Fibroblast of lung (primary cell): Measurements from ENCODE around the gene EML4. TPM values are rescaled to one million over a fixed set of nuclear protein-coding genes. Genes with fewer than 3 reads are reported as not detected.

Experiments
- DNase-seq, 2 donors: peaks; one replicate each; pipeline versions ENCODE4 v3.0.0 to v3.0.0-alpha.2; 2010; ENCODE audit warnings: low read depth in 2 of 2
- H2AFZ ChIP-seq: 2 replicates; pipeline ENCODE4 v1.5.1; 2012; ENCODE audit warnings: low read length, control low read depth, inconsistent platforms
- H3K27ac ChIP-seq: 2 replicates; pipeline ENCODE4 v1.5.1; 2011; ENCODE audit warnings: low read length, control low read depth; ENCODE audit not compliant: insufficient read depth
- H3K27me3 ChIP-seq: 2 replicates; pipeline ENCODE4 v1.5.1; 2011; ENCODE audit warnings: mild to moderate bottlenecking, low read length; ENCODE audit not compliant: control insufficient read depth, insufficient read depth
- H3K36me3 ChIP-seq: 2 replicates; pipeline ENCODE4 v1.5.1; 2011; ENCODE audit warnings: low read length; ENCODE audit not compliant: control insufficient read depth, insufficient read depth
- H3K4me1 ChIP-seq: 2 replicates; pipeline ENCODE4 v1.5.1; 2011; ENCODE audit warnings: low read length; ENCODE audit not compliant: control insufficient read depth, insufficient read depth; ENCODE audit errors: extremely low read depth
- H3K4me2 ChIP-seq: 2 replicates; pipeline ENCODE4 v1.5.1; 2011; ENCODE audit warnings: low read length, control low read depth; ENCODE audit not compliant: insufficient read depth; ENCODE audit errors: extremely low read depth
- H3K4me3 ChIP-seq, 4 experiments: fragments of 200-600 bp in 1 of 4; sonication (generic) in 1 of 4; replicated peaks in 1 of 4; 2 replicates each; pipeline ENCODE4 v1.5.1; 2011 to 2016; ENCODE audit warnings: low read length in 4 of 4, low read depth in 3 of 4, mild to moderate bottlenecking in 3 of 4, control low read depth in 2 of 4, inconsistent platforms in 1 of 4, mixed read lengths in 1 of 4; ENCODE audit not compliant: insufficient read depth in 1 of 4; ENCODE audit errors: control extremely low read depth in 1 of 4
- H3K79me2 ChIP-seq: 2 replicates; pipeline ENCODE4 v1.5.1; 2012; ENCODE audit warnings: mild to moderate bottlenecking, low read length, inconsistent platforms; ENCODE audit not compliant: control insufficient read depth, insufficient read depth
- H3K9ac ChIP-seq: 2 replicates; pipeline ENCODE4 v1.5.1; 2011; ENCODE audit warnings: mild to moderate bottlenecking, low read length, control low read depth; ENCODE audit not compliant: insufficient read depth
- H3K9me3 ChIP-seq: 2 replicates; pipeline ENCODE4 v1.5.1; 2012; ENCODE audit warnings: low read depth, low read length; ENCODE audit not compliant: control insufficient read depth, insufficient read depth
- H4K20me1 ChIP-seq: 2 replicates; pipeline ENCODE4 v1.5.1; 2011; ENCODE audit warnings: low read length; ENCODE audit not compliant: control insufficient read depth, insufficient read depth; ENCODE audit errors: extremely low read depth
- EZH2 ChIP-seq: IDR thresholded peaks from 2 replicates; pipeline ENCODE4 v1.5.1; 2012; ENCODE audit warnings: low read length, control low read depth, mild to moderate bottlenecking; ENCODE audit errors: missing control alignments
- polyA plus RNA-seq, 2 donors: library from polyadenylated mRNA; depleted of rRNA in 1 of 2; stranded (reverse) in 1 of 2; unstranded in 1 of 2; fragments of >200 nt; gene quantifications; 2 replicates each; pipeline ENCODE4 v1.2.1, GENCODE V29; 2011 to 2012; ENCODE audit warnings: missing spikeins in 1 of 2
- total RNA-seq: library from RNA; depleted of rRNA; stranded (reverse); fragments of >200 nt; gene quantifications from 2 replicates; pipeline ENCODE4 v1.2.1, GENCODE V29; 2014
- TF ChIP-seq, protein P1 (sequence below), 2 donors: IDR thresholded peaks in 1 of 2; conservative IDR thresholded peaks in 1 of 2; 1 replicate in 1 of 2; 2 replicates in 1 of 2; pipeline ENCODE4 v1.5.1; 2011 to 2012; ENCODE audit warnings: low read length in 2 of 2, control low read depth in 1 of 2, inconsistent platforms in 1 of 2, low read depth in 1 of 2, mild to moderate bottlenecking in 1 of 2

EML4 gene
- total and polyA plus RNA-seq, 2 donors (not counting 1 experiment from before 2014, with no cell fraction given): 49.5 to 62.7 TPM

- no peak overlapping the region for H3K9ac ChIP-seq
- H3K79me2 ChIP-seq: no peaks in the 10 kb centered on the region
- H3K27ac ChIP-seq: no peak overlapping the region
- DNase-seq: peak; percentile 13 to 17
- H2AFZ ChIP-seq: no peak overlapping the region
- no peak overlapping the region for H3K4me3 ChIP-seq
- TF ChIP-seq, protein P1, sequence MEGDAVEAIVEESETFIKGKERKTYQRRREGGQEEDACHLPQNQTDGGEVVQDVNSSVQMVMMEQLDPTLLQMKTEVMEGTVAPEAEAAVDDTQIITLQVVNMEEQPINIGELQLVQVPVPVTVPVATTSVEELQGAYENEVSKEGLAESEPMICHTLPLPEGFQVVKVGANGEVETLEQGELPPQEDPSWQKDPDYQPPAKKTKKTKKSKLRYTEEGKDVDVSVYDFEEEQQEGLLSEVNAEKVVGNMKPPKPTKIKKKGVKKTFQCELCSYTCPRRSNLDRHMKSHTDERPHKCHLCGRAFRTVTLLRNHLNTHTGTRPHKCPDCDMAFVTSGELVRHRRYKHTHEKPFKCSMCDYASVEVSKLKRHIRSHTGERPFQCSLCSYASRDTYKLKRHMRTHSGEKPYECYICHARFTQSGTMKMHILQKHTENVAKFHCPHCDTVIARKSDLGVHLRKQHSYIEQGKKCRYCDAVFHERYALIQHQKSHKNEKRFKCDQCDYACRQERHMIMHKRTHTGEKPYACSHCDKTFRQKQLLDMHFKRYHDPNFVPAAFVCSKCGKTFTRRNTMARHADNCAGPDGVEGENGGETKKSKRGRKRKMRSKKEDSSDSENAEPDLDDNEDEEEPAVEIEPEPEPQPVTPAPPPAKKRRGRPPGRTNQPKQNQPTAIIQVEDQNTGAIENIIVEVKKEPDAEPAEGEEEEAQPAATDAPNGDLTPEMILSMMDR (conservative IDR thresholded peaks at IDR 0.05 in 1 of 2, IDR thresholded peaks at IDR 0.05 in 1 of 2; ENCODE audit: low read depth in 1 of 2, low read length in 2 of 2): no peak
- no peak for TF ChIP-seq EZH2
- no peaks in the 10 kb centered on the region for H4K20me1 ChIP-seq
- H3K4me2 ChIP-seq: no peak overlapping the region
- peaks cover 8% of the 10 kb centered on the region for H3K27me3 ChIP-seq
- no peaks in the 10 kb centered on the region for H3K9me3 ChIP-seq
- no peaks in the 10 kb centered on the region for H3K4me1 ChIP-seq
- H3K36me3 ChIP-seq: no peaks in the 10 kb centered on the region
Measured at GRCh38 chr2:42367835-42368234, 198.7 kb downstream of the EML4 start.

GRCh38 chr2:42368817-42369531 is 199.8 kb downstream of the EML4 start:
- no peak overlapping the region for H3K4me3 ChIP-seq
- H3K4me2 ChIP-seq: no peak overlapping the region

DNA sequence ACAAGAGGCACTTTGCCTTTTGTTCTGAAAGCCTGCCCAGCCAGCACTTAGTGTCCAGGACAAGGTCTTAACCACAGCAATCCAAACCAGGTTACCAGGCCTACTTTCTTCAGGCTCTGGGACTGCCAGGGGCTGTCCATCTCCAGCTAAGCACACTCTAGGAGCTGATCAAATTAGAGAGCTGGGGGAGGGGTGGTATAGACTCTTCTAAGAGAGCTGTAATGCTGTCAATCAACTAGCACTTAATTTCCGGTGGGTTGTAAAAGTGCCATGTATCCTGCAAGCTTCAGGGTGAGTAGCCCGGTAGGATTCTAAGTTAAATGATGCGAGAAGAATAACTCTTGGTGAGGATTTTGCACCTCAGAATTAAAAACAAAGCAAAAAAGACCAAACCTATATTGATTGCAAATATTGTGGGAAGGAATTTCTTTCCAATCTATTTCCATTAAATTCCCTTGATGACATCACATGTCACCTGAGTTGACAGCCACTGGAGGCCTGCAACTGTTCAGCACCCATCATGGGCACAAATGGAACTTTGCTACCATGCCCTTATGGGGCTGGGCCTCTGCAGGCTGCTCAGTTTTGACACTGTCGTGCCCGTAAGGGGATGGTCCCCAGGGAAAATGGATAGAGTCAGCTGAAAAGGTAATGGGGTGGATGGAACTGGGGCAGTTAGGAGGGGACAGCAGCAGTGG is 200.5 kb downstream of the EML4 start:
- TF ChIP-seq, protein P1 (conservative IDR thresholded peaks at IDR 0.05 in 1 of 2, IDR thresholded peaks at IDR 0.05 in 1 of 2; ENCODE audit: low read depth in 1 of 2, low read length in 2 of 2): no peak
- TF ChIP-seq EZH2: no peak
- Histone ChIP-seq H3K79me2 (no peaks in the 10 kb centered on the region), H3K4me2 (no peak overlapping the region), H3K27ac (no peak overlapping the region), H3K9me3 (no peaks in the 10 kb centered on the region), H4K20me1 (no peaks in the 10 kb centered on the region), H3K4me1 (no peaks in the 10 kb centered on the region), H3K27me3 (peaks cover 8% of the 10 kb centered on the region), H3K36me3 (no peaks in the 10 kb centered on the region), H2AFZ (no peak overlapping the region), H3K9ac (no peak overlapping the region), H3K4me3 (no peak overlapping the region)
- DNase-seq: no peak

More at GRCh38 chr2:42368817-42369531, 199.8 kb downstream of the EML4 start:
- TF ChIP-seq EZH2: no peak
- TF ChIP-seq, protein P1 (conservative IDR thresholded peaks at IDR 0.05 in 1 of 2, IDR thresholded peaks at IDR 0.05 in 1 of 2; ENCODE audit: low read depth in 1 of 2, low read length in 2 of 2): no peak
- Histone ChIP-seq H3K9ac (no peak overlapping the region), H2AFZ (no peak overlapping the region), H3K9me3 (no peaks in the 10 kb centered on the region), H3K27me3 (peaks cover 8% of the 10 kb centered on the region), H3K79me2 (no peaks in the 10 kb centered on the region), H3K4me1 (no peaks in the 10 kb centered on the region), H3K27ac (no peak overlapping the region), H3K36me3 (no peaks in the 10 kb centered on the region), H4K20me1 (no peaks in the 10 kb centered on the region)
- no peak for DNase-seq
